Measurements from ENCODE around the gene TUBA4A.

The TUBA4A gene

DNA sequence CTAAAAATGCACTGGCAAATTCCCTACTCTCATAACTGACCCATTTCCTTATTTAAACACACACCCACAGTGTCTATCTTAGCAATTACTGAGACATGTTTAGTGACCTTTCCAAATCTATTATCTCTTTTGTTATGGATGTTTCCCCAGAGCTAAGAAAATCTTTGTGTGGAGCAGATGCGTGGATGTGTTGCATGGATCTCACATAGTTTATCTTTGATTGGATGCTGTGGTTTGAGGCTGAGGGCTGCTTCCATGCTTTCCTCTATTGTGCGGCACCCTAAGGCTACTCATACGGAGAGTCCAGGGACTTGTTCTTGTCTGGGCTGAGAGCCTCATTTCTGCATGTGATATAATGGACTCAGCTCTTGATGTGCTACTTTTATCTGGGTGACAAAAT lies 19.4 kb downstream of the TUBA4A start:
- no peak for DNase-seq (ENCODE audit: low read depth)

DNA sequence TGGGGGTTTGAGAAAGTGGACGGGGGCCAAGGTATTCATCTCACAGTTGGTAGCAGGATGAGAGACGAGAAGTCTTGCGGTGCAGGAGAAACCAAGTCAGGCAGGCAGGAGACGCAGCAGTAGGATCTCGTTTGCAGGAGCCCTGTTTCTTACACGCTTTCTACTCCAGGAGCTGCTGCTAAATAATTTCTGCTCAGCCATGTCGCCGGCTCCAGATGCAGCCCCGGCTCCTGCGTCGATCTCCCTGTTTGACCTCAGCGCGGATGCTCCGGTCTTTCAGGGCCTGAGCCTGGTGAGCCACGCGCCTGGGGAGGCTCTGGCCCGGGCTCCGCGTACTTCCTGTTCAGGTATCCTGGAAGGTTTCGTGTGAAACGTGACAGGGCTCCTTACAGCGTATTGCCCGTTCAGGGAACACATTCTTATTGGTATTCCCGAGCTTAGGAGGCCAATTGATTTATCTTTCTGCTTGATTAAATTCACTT lies 23.6 kb downstream of the TUBA4A start:
- DNase-seq (ENCODE audit: low read depth): no peak

DNA sequence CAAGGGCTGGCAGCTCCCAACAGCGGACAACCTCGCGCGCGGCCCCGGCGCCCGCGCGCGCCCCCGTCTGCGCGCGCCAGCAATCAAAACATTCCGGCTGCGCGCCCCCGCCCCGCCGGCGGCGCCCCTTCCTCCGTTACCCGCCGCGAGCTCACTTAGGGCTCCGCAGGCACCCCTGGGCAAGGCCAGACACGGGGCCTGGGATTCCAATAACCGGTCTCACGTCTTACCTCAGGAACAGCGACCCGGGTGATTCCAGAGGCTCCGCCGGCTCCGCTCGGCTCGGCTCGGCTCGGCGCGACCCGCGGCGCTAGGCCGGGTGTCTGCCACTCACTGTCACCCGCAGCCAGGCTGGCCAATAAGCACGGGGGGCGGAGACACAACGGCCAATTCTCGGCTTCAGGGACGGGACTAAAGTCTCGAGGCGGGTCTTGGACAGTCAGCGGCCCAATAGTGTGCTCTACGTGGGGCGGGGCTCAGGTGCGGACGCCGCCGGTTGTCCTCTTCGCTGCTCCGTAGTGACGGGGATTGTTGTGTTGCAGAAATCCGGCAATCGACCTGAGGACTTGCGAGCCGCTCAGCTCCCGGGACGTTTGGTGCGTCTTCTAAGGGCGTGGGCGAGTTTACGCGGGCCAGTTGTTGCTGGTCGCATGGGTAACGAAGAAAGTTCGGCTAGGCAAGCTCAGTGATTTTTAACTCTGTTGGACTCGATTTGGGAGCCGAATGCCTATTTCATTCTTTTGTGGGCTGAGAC lies 24.2 kb downstream of the TUBA4A start, which contains the start of the genes ANKZF1 and ATG9A:
TSS of gene ANKZF1 (plus strand) at position 502 of the 754 bp plus-strand sequence. CDS start 452 bp downstream, outside the sequence.
TSS of gene ATG9A (minus strand) at position 332 of the 754 bp plus-strand sequence. CDS start 1,612 bp downstream, outside the sequence.
- DNase-seq (ENCODE audit: low read depth): peak; percentile 96

DNA sequence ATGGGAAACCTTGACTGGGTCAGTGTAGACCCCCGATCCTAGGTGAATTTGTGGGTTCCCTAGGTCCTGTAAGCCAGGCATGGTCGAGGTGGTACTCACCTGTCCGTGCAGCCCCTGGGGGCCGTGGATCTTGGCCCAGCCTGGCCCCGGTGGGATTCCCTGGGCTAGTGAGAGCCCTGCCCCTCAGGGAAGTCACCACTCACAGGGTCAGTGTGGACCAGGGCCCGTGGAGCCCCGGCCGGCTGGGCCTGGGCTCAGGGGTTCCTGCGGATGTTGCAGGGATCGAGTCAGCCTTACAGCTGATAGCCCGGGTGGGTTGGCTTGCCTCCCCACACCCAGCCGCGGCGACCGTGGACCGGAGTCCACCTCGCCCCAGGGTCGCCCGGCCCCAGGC lies 24.8 kb downstream of the TUBA4A start:
- no peak for DNase-seq (ENCODE audit: low read depth)

DNA sequence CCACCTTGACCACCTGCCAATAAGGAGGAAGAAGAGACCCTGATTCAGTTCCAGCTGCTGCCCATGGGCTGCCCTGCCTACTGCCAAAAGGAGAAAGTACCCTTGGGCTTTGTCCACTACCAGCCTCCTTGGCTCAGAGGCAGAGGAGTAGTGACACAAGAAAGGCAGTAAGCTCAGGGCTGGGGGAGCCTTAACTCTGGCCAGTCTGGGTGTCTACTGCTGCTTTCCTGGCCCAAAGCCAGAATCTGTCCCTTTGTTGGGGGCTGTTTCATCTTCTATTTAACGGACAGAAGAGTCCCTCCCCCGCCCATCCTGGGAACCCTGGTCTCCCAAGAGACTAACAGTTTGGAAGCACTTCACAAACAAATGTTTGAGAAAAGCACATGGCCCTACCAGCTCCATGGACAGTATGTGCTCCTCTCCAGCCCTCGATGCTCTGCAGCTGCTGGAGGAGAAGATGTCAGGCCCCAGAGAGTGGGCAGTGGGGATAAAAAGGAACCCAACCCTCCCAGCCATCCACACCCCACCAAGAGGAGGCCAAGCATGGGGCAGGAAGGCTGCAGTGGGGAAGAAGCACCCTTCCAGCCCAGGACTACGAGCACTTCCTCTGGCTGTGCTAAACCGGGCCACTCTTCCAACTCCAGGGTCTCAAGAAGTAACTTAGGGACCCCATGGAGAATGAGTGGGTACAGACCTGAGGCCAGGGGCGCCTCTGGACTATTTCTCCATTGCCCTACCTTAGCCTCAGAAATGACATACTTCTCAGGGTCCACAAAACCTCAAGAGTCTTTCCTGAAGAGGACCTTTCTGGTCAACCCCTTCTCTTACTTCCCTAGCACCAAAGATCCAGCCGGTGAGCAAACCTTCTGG lies 25.4 kb downstream of the TUBA4A start:
- DNase-seq (ENCODE audit: low read depth): no peak

DNA sequence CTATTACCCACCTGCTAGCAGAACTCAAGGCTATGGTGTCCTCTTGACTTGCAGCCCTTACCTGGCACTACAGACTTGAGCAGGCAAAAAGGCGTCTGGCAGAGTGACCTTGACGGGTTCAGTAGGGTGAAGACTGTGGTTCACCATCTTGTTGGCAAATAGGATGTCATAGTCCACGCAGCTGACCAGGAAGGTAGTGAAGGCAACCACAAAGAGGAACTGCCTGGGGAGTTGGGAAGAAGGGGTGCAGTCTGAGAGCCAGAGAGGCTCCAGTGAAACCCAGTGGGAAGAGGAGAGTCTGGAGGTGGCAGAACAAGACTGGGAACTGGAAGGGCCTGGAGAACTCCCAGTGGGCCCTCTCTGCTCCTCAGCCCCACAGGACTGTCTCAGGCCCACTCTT lies 28.4 kb downstream of the TUBA4A start:
- no peak for DNase-seq (ENCODE audit: low read depth)

DNA sequence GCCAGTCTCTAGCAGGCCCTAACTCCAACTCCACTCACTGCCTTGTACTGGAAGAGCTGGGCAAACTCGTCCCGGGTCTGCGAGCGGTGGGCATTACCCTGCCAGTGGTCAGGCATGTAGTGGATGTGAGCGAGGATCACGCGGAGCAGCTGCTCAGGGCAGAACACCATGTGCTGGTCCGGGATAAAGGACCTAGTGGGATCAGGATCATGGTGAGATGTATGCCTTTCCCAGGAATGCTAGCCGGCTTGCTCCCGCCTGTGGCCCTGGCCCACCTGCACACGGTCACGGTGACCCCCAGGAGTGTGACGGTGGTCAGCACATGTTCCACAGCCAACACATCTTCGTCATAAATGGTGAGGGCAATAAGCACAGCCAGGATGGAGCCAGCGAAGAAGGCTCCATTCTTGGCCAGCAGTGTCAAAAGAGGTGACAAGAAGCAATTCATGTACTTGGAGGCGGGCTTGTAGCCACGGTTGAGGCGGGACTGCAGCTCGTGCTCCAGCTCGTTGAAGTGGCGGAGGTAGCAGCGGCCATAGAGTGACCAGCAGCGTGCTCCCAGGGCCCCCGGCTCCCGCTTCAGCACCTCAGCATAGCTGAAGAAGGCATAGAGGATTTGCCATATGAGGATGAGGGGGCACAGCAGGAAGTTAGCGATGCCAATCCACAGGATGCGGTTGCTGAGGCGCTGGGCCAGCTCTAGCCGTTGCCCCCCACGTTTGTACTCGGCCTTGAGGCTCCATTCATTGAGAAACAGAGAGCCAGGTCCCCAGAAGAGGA lies 29.7 kb downstream of the TUBA4A start:
- no peak for DNase-seq (ENCODE audit: low read depth)

DNA sequence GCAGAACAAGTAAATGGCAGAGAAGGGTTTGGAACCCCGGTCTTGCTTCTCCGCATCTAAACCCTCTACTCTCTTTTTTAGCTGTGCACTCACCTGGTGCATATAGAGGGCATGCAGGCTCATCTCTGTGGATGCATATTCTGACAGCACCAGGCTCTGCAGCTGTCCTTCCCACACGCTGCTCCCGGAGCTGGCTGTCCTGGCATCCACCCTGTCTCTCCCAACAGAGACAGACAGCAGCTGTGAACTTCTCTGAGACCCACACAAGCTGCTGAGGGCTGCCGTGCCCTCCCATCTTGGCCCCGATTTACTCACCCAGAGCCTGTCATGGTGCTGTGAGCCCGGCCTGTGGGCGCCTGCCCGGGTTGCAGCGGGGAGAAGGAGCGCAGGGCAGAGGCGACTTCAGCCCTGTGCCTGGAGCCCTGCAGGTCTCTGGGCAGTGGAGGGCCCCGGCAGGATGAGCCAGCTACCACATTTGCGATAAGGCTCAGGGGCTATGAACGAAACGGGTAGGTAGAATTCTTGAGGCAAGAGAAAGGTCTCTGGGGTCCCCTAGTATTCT lies 31.7 kb downstream of the TUBA4A start:
- DNase-seq (ENCODE audit: low read depth): no peak

DNA sequence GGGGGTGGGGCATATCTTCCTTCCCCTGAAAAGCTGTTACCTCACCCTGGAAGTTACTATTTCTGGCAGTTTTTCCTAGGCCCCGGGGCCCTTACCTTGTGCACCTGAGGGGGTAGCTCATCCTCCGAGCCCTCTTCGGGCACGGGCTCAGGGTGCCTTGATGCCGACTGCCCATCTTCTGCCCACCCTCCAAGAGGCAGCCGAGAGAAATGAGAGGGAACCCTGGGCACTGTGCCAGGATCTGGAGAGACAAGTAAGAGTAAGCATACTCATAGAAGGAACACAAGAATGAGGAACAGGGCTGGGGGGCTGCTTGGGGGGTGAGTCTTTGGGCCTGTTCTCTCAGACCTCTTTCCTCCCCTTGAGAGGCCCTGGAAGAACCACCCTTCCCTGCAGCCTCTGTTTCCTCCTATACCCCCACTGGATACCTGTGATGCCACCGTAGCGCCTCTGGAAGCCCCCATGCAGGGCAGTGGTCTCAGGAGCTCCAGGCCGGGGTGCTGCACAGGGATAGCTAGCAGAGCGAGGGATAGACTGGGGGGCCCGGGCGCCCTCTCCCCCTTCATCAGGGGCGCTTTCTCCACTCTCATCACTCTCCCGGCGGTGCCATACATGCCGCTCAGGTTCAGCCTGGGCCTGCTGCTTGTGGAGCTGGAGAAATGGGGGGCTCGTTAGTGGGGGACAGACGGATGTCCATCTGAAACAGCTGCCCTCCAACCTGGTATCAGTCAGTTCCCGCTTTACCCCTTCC lies 32.9 kb downstream of the TUBA4A start:
- no peak for DNase-seq (ENCODE audit: low read depth)

DNA sequence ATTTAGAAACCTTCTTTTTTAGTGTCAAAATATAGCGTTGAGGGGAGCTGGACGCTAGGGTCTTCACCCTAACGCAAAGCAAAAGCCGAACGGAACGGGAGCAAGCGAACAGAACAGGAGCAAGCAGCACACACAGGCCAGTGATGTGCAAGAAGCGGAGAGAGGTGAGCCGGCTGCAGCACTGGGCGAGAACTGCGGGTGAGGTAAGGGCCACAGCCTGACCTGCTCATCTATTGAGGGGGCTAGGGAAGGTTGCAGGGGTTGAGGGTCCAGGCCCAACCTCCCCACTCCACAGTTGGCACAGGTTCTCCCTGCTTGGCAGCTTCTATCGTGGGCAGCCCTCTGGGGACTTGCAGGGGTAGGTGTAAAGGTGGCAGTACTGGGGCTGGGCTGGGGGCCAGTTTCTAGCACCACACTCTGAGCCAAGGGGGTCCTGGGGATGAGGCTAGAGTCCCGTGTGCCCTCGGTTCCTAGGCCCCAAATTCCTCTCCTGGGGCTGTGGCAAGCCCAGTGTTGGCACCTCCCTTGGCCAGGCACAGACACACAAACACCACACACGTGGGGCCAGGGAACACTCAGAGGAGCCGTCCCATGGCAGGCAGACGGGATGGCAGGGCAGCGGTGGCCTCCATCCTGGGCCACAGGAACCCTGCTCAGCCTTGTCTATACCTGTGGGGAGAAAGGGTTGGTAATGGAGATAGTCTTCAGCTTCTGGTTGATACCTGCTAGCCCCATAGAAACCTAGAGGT lies 33.8 kb downstream of the TUBA4A start:
- DNase-seq (ENCODE audit: low read depth): no peak

DNA sequence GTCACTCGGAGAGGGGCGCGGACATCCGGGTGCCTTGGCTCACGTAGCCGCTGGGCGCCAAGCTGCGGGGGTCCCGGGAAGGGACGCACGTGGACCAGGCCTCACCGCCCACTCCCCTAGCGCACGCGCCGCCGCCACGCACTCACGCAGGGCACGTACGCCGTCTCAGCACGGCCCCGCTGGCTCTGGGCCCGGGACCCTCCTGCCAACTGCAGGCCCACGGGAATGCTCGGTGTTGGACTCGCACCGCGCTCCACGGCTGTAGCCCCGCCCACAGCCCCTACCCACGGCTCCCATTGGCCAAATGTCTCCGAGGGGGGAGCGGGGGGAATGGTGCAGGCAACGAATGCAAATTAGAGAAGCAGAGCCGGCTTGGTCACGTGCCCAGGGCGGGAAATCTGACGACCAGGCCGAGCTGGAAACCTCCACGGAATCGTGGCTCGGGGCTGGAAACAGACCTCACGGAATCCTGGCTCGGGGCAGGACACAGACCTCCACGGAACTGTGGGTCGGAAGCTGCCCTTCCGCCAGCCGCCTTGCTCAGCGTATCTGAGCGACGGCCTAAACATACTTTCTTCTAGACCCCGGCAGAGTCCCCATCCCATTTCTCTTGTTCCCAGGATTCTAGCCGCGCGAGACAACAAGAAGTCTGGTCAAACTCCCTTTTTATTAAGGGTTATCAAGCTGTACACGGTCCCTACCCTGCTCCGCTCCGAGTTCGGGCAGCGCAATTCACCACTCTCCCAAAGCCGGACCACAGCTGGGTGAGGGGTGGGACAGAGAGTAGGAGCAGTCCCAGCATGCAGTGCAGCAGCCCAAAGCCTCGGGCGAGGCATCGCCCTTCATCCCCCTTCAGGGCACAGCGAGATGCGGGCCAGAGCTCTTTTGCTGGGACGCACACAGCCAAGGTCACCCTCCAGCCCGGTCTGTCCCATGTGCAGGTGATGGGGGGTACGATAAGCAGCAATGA lies 34.7 kb downstream of the TUBA4A start, which contains the start of gene ABCB6:
TSS of gene ABCB6 (minus strand) at position 227 of the 970 bp plus-strand sequence. CDS start 285 bp downstream, outside the sequence.
- peak; percentile 81 for DNase-seq (ENCODE audit: low read depth)

DNA sequence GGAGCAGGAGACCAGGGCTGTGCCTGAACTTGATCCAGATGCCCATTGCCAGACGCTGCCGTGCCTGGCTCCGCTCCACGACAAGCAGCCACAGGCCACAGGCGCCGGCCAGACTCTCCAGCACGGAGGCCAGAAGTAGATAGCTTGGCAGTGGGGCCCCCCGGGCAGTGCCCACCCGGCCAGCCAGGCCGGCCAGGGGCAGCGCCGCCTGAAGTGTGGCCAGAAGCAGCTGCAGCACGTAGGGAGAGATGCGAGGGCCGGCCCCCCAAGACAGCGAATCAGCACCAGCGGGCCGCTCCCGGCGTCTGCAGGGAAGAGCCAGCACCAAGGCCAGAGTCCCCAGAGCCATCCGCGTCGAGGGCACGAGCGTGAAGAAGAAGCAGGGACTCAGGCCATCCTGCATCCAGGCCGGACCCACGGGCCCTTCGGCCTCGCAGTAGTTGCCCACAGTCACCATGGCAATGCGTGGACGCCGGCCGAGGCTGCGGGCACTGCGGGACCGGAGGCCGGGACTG lies 35.4 kb downstream of the TUBA4A start:
- no peak for DNase-seq (ENCODE audit: low read depth)

DNA sequence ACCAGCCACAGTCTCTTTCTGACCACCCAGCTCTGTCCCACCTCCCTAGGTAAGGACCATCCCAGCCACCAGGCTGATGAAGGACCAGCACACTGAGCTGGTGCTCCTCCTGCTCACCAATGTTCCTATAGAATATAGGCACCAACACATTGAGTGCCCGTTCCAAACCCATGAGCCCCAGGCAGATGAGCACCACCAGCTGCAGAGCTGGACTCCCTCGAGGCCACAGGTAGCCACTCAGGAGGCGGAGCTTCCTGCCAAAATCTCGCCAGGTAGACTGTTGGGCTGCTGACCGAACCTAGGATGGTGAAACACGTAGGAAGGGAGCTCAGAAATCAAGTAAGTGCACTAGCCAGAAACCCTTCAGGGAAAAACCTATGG lies 37.2 kb downstream of the TUBA4A start:
- DNase-seq (ENCODE audit: low read depth): no peak

DNA sequence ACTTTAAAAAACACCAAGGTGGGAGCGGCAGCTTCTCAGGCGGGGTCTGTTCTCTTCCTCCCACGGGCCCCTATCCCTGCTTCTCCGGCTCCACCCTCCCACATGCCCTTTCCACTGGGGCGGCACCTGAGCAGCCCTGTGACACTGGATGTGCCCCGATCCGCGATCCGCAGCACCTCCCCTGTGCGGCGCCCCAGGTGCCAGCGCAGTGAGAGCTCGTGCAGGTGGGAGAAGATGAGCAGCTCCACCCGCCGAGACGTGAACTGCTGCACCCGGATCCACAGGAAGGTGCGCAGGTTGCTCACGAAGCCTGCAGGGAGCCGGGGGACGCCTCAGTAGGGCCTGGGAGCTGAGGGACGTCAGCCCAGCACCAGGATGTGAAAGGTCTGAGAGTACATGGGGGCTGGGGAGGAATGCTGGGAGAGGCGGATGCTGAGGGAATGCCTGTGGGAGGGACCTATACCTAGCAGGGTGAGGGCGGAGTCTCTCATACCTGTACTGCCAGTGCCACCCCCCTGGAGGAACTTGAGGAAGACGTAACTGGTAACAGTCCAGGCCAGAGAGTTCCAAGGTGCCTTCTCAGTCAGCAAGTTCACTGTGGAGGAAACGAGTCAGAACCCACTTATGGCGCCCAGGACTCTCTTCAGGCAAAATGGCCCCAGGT lies 37.7 kb downstream of the TUBA4A start:
- no peak for DNase-seq (ENCODE audit: low read depth)

DNA sequence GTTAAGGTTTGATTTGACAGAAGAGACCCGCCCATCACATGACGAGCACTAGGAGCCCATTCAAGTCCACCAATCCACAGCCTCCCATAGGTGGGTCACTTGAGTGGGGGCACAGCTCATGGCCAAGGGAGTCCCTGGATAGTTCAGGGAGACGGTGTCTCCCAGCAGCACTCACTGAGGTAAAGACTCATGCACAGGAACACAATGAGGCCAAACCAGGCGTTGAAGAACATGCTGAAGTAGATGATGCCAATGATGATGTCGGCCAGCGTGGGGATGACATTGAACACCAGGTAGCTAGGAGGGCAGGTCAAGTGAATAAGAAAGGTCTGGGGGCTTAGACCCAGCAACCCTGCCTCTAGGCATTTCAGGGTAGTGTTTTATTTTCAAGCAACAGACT lies 38.9 kb downstream of the TUBA4A start:
- DNase-seq (ENCODE audit: low read depth): no peak

DNA sequence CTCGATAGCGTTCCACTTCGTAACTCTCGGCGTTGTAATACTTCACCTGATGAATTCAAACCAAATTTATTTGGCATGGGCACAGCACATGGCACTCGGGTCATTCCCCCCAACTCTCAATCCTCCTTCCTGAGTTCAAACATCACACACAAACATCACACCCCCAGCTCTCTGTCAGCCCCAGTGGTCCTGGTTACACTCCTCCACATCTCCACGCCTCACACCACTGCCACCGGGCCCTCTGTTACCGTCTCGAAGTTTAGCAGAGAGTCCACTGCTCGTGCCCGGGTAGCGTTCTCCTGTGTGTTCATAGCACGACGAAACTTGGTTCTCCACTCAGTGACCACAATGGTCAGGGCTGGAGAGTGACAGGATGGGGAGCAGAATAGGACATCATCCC lies 39.6 kb downstream of the TUBA4A start:
- no peak for DNase-seq (ENCODE audit: low read depth)

DNA sequence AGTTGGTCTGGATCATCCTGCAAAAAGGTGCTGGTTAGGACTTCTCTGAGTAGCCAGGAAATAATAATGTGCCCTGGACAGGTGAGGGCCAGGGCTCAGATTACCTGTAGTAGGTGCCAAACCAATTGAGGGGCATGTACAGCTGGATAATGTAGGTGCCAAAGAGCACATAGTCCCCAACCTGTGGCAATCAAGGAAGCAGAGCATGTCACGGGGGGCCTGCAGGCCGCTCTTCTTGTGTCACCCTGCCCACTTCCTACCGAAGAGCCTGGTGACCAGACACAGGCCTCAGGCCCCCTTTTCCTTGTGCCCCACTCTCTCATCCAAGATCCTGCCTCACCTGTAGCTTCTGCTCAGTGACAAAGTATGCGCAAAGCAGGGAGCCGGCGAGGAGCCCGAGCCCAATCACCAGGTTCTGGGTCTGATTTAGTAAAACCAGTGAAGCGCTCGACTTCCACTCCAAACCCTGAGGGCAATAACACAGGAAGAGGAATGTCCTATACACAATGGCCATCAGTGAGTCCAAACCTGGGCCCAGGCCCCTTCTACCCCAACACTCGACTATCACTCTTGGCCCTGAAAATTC lies 40.1 kb downstream of the TUBA4A start:
- no peak for DNase-seq (ENCODE audit: low read depth)

DNA sequence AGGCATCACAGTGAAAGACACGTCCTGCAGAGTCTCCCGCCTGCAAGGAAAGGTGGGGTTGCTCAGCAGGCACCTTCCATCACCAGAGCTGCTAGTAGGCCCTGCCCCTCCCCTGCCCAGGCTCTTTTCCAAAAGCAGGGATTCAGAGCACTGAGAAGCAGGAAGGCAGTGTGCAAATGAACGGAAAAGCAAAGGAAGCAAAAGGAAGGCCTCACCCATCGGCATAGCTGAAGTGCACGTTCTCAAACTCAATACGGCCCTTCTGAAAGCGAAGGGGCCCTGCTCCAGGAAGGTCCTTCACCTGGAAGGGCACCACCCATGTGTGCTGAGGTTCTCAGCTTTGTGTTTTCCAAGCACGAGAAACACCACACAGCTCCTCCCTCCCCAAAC lies 40.7 kb downstream of the TUBA4A start:
- DNase-seq (ENCODE audit: low read depth): no peak
